ENCODE data around the gene KLHL36.
A peak's percentile ranks its signal among the peaks of the same experiment; 100 is the strongest.
"Not testable (repeated sequence)": the region's sequence is repeated elsewhere in the genome, so short reads cannot be mapped to it uniquely, and the experiment has no call there.

Gene KLHL36

DNA sequence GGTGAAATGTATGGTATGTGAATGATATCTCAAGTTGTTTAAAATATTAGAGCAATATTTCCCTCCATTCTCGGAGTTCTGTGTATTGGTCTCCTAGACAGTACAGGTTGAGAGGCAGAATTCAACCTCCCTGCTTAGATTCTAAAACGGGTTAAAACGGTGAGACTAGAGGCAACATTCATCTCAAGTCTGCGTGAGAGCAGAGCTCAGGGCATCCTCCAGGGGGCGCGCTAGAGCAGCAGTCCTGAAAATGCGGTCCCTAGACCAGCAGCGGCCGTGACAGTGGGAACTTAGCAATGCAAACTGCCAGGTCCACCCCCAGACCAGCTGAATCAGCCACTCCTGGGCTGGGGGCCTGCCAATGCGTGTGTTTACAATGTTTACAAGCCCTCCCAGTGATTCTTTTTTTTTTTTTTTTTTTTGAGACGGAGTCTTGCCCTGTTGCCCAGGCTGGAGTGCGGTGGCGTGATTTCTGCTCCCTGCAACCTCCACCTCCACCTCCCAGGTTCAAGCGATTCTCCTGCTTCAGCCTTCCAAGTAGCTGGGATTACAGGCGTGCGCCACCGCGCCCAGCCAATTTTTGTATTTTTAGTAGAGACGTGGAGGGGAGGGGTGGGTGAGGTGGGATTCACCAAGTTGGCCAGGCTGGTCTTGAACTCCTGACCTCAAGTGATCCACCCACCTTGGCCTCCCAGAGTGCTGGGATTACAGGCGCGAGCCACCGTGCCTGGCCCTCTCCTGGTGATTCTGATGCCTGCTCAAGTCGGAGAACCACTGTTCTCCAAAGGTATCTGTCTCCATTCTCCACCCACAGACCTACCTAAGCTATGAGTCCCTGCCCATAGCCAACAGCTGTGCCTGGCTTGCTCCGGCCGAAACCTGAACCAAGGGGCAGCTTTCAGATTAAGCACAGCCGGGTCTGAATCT, 24.2 kb downstream of the KLHL36 start:
- peak; percentile 62 to 79 for DNase-seq (ENCODE audit: low read depth in 2 of 2)

DNA sequence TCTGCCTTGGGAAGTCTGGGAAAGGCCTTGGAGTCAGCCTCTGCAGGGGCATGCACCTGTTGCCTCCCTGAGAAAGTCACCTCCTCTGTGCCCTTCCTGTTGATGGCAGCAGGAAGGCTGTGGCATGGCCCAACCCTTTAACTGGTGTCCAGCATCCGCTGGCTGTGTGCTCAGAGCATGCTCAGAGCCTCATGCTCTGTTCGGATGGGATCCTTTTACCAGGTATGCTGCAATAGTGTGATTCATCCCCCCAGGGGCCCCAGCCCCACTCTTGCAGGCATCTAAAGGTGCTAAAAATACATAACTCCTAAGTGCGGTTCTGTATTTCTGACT, 24.9 kb downstream of the KLHL36 start:
- DNase-seq (ENCODE audit: low read depth in 2 of 2): no peak

DNA sequence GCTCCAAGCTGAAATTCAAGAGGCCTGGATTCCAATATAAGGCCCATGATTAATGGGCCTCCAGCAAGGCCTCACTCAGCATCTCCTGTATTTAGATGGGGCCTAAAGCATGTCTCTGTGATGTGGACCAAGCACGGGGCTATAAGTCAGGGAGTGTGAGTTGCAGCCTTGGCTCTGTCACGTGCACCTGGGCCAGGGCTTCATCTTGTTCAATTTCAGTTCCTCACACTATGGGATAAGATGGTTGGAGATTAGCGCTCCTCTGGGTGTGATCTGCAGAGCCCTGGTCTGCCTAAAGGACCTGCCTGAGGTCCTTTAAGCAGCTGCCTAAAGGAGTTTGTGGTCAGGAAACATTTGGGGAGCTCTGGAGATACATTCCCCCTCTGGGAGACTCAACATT, 25.2 kb downstream of the KLHL36 start:
- no peak for DNase-seq (ENCODE audit: low read depth in 2 of 2)

DNA sequence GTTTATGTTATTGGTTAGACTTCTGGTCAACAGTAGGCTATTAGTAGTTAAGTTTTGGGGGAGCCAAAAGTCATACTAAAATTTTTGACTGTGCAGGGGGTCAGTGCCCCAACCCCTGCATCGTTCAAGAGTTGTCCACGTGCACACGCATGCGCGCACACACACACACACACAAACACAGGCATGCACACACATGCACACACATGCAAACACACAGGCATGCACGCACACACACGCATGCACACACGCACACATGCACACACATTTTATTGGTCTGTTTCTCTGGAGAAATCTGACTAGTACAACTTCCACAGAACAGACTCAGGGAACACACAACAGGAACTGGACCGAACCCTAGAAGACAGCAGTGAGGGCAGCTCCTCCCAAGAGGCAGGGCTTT, 27.1 kb downstream of the KLHL36 start:
- DNase-seq (ENCODE audit: low read depth in 2 of 2): no peak

DNA sequence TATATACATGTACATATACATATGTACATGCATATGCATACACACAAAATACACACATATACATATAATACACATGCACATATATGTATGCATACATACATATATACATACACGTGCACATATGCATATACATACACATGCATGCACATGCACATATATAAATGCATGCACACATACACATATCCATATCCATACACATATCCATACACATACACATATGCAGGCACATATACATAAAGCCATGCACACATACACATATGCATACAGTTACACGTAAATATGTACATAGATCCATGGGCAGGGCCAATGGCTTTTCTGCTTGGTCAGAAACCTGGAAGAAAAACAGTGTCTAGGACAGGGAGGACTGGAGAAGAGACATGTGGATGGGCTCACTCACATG, 27.6 kb downstream of the KLHL36 start:
- no peak for DNase-seq (ENCODE audit: low read depth in 2 of 2)

DNA sequence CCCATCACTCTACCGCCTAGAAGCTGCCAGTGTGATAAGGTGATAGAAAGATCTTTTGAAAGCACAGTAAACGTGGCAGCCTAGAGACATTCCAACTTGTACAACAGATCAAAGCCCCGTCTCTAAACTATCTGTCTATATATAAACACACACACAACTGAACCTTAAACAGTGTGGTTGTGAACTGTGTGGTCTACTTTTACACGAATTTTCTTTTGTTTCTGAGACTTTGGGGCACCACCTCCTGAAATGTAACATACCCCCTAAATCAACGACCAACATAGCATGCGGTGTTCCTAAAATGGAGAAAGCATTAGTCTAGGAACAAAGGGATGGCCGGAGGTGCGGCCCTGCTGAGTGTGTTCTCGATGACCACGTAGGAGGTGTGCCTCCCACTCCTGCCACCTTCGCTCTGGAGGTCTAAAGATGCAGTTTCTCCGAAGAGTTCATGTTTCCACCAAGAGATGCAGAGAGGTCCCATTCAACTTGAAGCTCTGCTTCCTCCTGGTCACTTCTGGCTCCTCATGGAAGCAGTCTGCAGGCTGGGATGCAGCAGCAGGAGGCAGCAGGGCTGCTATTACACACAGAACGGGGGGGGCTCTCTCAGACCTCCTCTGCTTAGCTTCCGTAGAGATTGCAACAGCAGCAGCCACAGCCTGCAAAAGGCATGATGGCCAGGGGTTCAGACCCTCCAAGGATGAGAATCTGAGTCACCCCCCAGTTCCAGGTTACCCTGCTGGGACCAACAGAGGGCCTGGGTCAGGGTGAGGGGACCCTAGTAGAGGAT, 28.9 kb downstream of the KLHL36 start:
- DNase-seq (ENCODE audit: low read depth in 2 of 2): no peak

DNA sequence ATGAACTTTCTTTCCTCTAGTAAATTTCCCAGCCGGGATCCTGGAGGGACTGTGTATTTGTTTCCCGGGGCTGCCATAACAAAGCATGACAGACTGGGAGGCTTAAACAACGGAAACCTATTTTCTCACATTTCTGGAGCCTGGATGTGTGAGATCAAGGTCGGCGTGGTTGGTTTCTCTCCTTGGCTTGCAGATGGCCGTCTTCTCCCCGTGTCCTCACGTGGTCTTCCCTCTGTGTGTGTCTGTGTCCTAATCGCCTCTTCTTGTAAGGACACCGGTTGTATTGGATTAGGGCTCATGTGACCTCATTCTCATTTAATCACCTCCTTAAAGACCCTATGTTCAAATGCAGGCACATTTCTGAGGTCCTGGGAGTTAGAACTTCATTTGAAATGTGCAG, 29.5 kb downstream of the KLHL36 start:
- no peak for DNase-seq (ENCODE audit: low read depth in 2 of 2)

DNA sequence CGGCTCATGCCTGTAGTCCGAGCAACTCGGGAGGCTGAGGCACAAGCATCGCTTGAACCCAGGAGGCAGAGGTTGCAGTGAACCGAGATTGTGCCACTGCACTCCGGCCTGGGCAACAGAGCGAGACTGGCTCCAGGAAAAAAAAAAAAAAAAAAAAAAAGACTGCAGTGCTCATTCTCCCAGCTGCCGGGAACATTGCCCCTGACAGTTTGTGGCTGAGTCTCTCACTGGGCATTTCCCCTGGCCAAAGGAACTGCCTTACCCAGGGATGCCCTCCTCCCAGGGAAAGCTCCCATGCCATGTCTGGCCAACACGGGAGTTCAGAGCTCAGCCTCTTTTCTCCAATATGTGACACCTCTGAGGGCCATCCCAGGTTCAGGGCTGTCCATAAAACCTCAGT, 30.2 kb downstream of the KLHL36 start:
- no peak for DNase-seq (ENCODE audit: low read depth in 2 of 2)

DNA sequence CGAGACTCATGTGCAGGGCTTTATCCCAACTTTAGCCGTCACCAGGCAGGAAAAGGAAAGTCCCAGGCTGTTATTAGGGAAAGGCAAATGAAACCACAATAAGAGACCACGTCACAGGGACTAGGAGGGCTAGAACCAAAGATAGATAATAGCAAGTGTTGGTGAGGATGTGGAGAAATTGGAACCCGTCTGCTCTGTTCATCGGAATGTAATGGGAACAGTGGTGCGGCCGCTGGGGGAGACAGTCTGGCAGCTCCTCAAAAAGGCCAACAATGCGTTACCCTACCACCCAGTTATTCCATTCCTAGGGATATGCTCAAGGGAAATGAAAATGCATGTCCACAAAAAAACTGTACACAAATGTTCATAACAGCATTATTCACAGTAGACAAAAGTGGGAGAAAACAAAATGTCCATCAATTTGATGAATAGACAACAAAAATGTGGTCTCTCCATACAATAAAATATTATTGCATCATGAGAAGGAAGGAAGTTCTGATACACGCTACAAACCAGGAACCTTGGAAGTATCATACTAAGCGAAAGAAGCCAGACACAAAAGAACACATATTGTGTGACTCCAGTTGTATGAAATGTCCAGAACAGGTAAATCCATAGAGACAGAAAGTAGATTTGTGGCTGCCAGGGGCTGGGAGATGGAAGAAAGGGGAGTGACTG, 32.0 kb downstream of the KLHL36 start:
- no peak for DNase-seq (ENCODE audit: low read depth in 2 of 2)

DNA sequence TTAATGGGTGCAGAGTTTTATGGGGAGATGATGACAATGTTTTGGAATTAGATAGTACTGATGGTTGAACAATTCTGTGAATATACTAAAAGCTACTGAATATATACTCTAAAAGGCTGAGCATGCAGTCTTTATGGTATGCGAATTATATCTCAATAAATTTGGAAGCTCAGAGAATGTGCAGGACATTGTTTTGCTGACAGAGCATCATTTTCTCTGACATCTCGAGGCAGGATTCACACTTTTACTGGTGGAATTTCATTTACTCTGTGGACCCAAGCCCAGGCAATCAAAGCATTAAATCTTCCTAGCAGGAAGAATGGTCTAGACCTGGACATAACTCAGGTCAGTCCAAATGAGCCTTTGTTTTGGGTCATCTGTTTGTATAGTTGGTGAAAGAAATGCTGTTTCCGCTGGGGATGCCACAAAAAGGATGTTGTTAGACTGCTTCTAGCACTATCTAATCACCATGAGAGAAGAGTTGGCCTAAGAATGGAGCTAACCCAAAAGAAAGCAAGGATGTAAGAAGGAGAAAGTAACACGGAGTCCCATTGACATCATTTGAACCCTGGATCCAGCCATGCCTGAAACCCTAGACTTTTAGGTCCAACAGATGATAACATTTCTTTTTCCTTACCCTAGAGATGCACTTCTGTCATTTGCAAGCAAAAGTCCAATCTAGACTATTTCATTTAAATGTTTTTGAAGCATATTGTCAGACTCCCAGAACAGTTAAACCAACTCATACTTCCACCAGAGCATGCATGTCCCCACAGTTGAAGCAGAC, 32.7 kb downstream of the KLHL36 start:
- DNase-seq (ENCODE audit: low read depth in 2 of 2): no peak

DNA sequence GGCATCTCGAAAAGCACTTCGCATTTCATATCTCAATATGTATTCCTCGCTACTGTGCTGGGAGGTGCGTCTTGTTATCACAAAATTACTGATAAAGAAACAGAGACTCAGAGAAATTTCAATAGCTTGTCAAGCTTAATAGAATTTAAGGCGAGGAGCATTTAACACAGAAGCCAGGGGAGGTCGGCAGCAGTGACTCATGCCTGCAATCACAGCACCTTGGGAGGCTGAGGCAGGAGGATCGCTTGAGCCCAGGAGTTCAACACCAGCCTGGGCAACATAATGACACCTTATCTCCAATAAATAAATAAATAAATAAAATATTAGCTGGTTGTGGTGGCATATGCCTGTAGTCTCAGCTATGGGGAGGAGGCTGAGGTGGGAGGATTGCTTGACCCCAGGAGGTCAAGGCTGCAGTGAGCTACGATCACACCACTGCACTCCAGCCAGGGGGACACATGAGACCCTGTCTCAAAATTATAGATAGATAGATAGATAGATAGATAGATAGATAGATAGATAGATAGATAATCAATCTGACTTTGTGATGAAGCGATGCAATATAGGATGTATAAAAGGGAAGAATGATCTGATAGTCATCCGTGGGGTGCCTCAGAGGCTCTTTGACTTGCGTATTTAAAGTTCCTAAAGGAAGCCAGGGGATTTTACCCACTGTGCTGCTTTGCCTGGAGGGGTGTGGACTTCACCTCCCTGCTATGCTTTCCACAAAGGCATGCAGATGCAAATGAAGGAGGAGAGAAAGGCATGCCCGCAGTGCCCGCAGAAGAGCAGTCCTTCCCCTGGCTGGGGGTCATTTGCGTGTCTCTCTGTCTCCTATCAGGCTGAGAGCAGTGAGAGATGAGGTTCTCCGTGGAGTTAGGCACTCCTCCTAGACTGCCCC, 35.6 kb downstream of the KLHL36 start:
- DNase-seq (ENCODE audit: low read depth in 2 of 2): no peak

DNA sequence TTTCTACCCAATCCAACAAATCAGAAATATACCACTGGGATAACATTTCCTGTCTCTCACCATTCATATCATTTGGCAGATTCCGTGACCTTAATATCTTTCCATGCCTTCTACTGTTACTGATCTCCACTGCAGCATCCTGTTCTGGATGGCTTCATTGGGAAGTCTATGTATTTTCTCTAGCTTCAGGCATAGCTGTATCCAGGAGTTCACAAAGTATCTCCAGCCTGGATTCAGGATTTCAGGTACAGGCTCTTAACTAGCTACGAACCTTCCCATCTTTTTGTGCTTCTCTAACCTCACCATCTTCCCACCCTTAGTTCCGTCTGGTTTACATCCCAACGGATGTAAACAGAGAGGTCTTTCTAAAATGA, 36.3 kb downstream of the KLHL36 start:
- no peak for DNase-seq (ENCODE audit: low read depth in 2 of 2)

DNA sequence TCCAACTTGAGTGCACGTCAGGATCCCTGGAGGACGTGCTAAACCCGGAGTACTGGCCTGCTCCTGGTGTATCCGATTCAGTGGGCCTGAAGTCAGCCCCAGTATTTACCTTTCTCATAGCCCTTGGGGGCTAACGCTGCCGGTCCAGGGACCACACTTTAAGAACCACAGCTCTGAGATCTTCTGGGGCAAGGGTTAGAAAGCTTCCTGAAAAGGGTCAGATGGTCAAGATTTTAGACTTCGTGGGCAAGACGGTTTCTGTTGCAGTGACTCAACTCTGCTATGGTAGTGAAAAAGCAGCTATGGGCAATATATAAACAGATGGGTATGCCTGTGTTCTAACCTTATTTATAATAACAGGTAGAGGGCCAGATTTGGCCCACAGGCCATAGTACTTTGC, 36.9 kb downstream of the KLHL36 start:
- no peak for DNase-seq (ENCODE audit: low read depth in 2 of 2)

DNA sequence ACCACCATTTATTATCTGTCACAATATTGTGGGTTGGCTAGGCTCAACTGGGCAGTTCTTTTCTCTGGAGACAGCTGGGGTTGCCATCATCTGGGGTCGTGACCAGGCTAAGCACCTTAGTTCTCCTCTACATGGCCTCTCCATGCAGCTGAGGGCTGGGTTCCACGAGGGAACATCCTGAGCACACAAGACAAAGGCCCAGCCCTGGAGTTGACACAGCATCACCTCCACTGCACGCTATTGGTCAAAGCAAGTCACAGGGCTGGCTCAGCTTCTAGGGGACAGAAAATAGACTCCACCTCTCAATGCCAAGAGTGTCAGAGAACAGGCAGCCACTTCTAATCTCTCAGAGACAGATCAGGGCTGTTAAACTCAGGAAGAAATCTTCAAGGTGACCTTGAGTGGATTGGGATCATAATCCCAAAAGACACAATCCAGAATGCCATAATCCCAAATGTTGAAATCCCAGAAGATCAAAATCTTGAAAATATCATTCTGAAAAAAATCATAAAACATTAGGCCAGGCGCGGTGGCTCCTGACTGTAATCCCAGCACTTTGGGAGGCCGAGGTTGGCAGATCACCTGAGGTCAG, 38.5 kb downstream of the KLHL36 start:
- no peak for DNase-seq (ENCODE audit: low read depth in 2 of 2)

DNA sequence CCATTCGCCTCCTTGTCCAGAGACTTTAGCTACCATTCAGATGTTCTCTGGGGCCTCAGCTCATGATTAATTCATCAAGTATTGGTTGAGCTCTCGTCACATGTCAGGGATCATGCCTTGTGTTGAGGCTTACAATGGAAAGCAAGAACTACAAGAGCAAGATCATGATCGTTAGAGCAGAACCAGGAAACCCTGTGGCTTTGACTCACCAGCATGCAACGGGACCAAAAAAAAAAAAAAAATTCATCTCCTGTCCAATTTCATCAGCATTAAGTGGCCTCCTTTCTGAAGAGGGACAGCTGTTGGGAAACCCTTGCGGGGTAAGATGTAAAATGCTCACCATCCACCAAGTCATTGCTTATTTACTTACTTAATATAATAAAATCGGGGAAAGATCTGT, 39.4 kb downstream of the KLHL36 start:
- DNase-seq (ENCODE audit: low read depth in 2 of 2): no peak

DNA sequence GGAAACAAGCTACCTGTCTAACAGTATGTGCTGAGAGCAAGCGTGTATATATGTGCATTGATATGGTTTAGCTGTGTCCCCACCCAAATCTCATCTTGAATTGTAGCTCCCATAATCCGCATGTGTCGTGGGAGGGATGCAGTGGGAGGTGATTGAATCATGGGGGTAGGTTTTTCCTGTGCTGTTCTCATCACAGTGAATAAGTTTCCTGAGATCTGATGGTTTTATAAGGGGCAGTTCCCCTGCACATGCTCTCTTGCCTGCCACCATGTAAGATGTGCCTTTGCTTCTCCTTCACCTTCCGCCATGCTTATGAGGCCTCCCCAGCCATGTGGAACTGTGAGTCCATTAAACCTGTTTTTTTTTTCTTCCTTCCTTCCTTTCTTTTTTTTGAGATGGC, 39.9 kb downstream of the KLHL36 start:
- DNase-seq (ENCODE audit: low read depth in 2 of 2): not testable (repeated sequence)

DNA sequence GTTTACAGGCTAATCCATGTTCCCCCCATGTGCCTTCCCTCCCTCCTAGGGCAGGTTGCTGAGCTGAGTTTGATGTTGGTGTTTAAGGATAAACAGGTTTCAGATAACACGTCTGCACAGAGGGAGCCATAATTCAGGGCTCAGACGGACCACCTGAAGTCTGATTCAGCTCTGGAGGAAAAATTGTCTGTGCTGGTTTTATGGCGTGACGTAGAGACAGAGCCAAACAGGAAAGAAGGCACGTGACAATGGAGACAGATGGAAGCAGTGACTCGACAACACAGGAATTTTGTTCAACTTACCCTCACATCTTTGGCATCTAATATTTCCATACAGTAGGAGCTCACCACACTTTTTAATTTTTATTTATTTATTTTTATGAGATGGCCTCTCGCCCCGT, 40.8 kb downstream of the KLHL36 start:
- DNase-seq (ENCODE audit: low read depth in 2 of 2): no peak

DNA sequence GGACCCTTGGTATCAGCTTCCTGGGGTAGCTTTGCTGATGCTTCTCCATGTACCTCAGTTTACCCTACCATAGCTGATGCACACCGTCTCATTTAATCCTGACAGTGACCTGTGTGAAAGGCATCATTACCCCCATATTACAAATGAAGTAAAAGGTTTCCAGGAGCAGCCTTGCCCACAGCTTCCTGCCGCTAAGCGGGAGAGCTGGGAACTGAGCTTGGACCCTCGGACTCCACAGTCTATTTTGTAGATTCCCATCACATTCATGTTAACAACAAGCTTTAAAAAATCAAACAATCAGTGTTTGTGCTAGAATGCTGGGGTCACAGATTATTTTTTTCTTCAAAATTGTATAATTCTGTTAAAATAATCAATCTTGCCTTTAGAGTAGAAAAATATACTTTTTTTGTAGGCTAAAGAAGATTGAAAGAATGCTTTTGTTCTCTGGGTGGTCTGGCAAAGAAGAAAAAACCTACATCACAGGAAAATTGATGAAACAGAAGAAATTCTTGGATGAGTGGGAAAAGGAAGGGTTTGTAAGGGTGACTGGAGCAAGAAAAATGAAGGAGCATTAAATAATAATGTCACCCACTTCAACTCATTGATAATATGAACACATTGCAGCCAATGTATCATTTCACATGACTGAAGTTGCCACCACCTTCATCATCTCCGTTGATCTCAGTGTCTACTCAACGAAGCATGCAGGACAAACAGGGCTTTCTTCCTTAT, 41.9 kb downstream of the KLHL36 start:
- no peak for DNase-seq (ENCODE audit: low read depth in 2 of 2)

DNA sequence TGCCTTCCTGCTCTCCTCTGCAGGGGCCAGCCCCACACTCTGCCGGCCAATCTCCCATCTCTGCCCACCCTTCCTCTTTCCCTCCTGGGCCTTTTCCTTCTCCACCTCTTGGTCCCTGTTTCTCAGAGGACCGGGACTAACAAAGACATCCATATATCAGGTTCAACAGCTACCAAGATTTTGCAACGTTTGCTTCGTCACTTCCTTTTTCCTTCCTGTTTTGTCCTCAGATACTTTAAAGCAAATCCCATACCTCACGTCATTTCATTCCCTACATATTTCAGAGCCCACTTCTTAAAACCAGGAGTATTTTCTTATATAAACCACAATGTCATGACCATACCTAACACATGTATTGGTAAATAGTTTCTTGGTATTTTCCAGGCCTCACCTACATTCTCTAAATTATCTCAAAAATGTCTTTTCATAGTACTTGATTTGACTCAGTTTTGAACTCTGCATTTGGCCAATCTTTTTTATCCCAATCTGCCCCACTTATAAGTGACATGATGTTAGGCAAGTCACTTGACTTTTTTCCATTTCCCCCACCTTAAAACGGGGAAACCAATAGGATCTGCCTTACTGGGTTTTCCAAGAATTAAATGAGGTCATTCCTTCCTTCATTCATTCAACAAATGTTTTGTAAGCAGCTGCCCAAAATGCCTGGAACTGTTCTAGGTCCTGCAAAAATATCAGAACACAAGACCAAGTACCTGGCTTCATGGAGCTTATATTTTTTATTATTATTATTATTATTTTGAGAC, 44.3 kb downstream of the KLHL36 start:
- DNase-seq (ENCODE audit: low read depth in 2 of 2): no peak
